ENCODE measurements around the gene CIDEB. TPM values are rescaled to one million over a fixed set of nuclear protein-coding genes. Genes with fewer than 3 reads are reported as not detected.

The CIDEB gene
- total and polyA plus RNA-seq, 2 of the 8 experiments (the other 6 are each of a cell fraction or from before 2014, with no cell fraction given) = 0.11 TPM; not detected in 1

DNA sequence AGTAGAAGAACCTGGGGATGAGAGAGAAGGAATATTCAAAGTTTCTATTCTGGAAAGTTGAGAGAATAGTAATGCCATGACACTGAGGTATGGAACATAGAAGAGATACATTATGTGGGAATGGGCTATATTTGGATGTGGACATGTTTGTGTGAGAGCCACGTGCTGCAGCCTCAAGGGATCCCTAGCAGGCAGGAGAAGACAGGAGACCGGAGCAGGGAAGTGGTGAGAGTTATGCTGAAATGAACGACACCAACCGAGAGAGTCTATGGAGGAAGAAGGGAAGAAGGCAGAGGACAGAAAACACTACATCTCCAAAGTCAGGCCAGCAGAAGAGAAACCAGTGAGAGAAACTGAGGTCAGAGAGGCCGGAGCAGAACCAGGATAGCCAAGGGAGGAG lies 42.0 kb upstream of the CIDEB start (continued):
- TF ChIP-seq ATF2 (IDR thresholded peaks at IDR 0.05; ENCODE audit: low read length) = no peak
